GM12878 (cell line): ENCODE data around the gene AGBL4. TPM values are rescaled to one million over a fixed set of nuclear protein-coding genes. Genes with fewer than 3 reads are reported as not detected.

ENCODE experiments used
- ATAC-seq: fragments of 200-7000 bp; cut with Tn5 transposase; 3 replicates; pipeline ENCODE4 v1.9.1; 2020; ENCODE audit warnings: mild to moderate bottlenecking, moderate library complexity
- BruUV-seq: library from RNA; stranded (reverse); fragments of 400-500 nt; replicated peaks from 2 replicates; lab custom pipeline; 2021; lab: Mats Ljungman, UMichigan
- CTCF ChIA-PET: fragments of 300-600 bp; sonication (Branson Sonifier 250); formaldehyde crosslinking; extraction: SDS; loops from one replicate; lab custom pipeline; 2021; ENCODE audit warnings: inconsistent platforms; lab: Yijun Ruan, JAX
- POLR2A ChIA-PET: fragments of 350-600 bp; formaldehyde crosslinking; extraction: SDS; loops from one replicate; lab custom pipeline; 2021; ENCODE audit warnings: inconsistent platforms; lab: Charles Lee
- RAD21 ChIA-PET: fragments of 300-600 bp; sonication (Branson Sonifier 250); formaldehyde crosslinking; loops from one replicate; lab custom pipeline; 2023; ENCODE audit warnings: antibody characterized with exemption; ENCODE audit not compliant: unreplicated experiment; lab: Charles Lee
- SMC1A ChIA-PET: fragments of 300-600 bp; sonication (Branson Sonifier 250); formaldehyde crosslinking; loops from one replicate; lab custom pipeline; 2023; ENCODE audit not compliant: unreplicated experiment, uncharacterized antibody; lab: Charles Lee
- DNase-seq: peaks from one replicate; pipeline ENCODE4 v3.0.0-alpha.2; 2011; ENCODE audit warnings: low read depth, low spot score
- FAIRE-seq: peaks from 3 replicates; lab custom pipeline; 2011; peaks lifted over from hg19 to GRCh38; lab: Jason Lieb, UNC
- H2AFZ ChIP-seq: 2 replicates; pipeline ENCODE4 v1.6.0; 2011; ENCODE audit warnings: low read depth, low read length, control low read depth; ENCODE audit not compliant: control insufficient read depth
- H3K27ac ChIP-seq: 2 replicates; pipeline ENCODE4 v1.5.1; 2011; ENCODE audit warnings: control low read depth; ENCODE audit not compliant: control insufficient read depth, insufficient read depth
- H3K27me3 ChIP-seq, 2 experiments: replicated peaks in 1 of 2; 2 replicates each; pipeline versions ENCODE4 v1.6.0 to v1.6.1; 2011; ENCODE audit warnings: low read length in 1 of 2; ENCODE audit not compliant: control insufficient read depth in 2 of 2, insufficient read depth in 2 of 2
- H3K36me3 ChIP-seq, 2 experiments: 2 replicates each; pipeline ENCODE4 v1.5.1; 2011; ENCODE audit warnings: low read length in 1 of 2; ENCODE audit not compliant: control insufficient read depth in 2 of 2, insufficient read depth in 2 of 2
- H3K4me1 ChIP-seq: 2 replicates; pipeline ENCODE4 v1.6.1; 2011; ENCODE audit warnings: mild to moderate bottlenecking, low read length, moderate library complexity, mixed read lengths; ENCODE audit not compliant: control insufficient read depth, insufficient read depth
- H3K4me2 ChIP-seq: 2 replicates; pipeline ENCODE4 v1.6.0; 2011; ENCODE audit warnings: control low read depth; ENCODE audit not compliant: control insufficient read depth, insufficient read depth
- H3K4me3 ChIP-seq: fragments of 200-600 bp; sonication (generic); 2 replicates; pipeline ENCODE4 v1.5.1; 2016
- H3K79me2 ChIP-seq: 2 replicates; pipeline ENCODE4 v1.6.0; 2011; ENCODE audit warnings: low read length; ENCODE audit not compliant: control insufficient read depth, insufficient read depth
- H3K9ac ChIP-seq: 2 replicates; pipeline ENCODE4 v1.8.0; 2011; ENCODE audit warnings: low read length, control low read depth, mixed read lengths; ENCODE audit not compliant: control insufficient read depth, insufficient read depth
- H3K9me3 ChIP-seq: replicated peaks from 3 replicates; pipeline ENCODE4 v1.5.1; 2011; ENCODE audit warnings: mild to moderate bottlenecking, low read length; ENCODE audit not compliant: control insufficient read depth, insufficient read depth
- H4K20me1 ChIP-seq: 2 replicates; pipeline ENCODE4 v1.6.0; 2011; ENCODE audit not compliant: control insufficient read depth, insufficient read depth
- CEBPZ ChIP-seq: fragments of 150-350 bp; IDR thresholded peaks from 2 replicates; pipeline ENCODE4 v1.6.1; 2016; ENCODE audit warnings: low read depth, low read length
- CUX1 ChIP-seq: IDR thresholded peaks from 2 replicates; pipeline ENCODE4 v1.6.1; 2012; ENCODE audit warnings: improper control_type of control experiment, low read depth, low read length; ENCODE audit not compliant: insufficient replicate concordance
- EP300 ChIP-seq, 2 experiments: fragments of 150-350 bp in 1 of 2; IDR thresholded peaks; 2 replicates each; pipeline ENCODE4 v1.6.1; 2011 to 2012; ENCODE audit warnings: low read depth in 2 of 2, low read length in 2 of 2, borderline replicate concordance in 1 of 2, improper control_type of control experiment in 1 of 2, inconsistent platforms in 1 of 2; ENCODE audit not compliant: control insufficient read depth in 1 of 2
- EZH2 ChIP-seq: IDR thresholded peaks from 2 replicates; pipeline ENCODE4 v1.6.1; 2012; ENCODE audit warnings: low read depth, mild to moderate bottlenecking, control low read depth, inconsistent platforms, low read length, borderline replicate concordance; ENCODE audit not compliant: control insufficient read depth
- GATAD2B ChIP-seq: fragments of 450-650 bp; conservative IDR thresholded peaks from 2 replicates; pipeline ENCODE4 v1.6.1; 2017; ENCODE audit warnings: low read depth, mild to moderate bottlenecking, moderate library complexity
- MXI1 ChIP-seq: fragments of 150-350 bp; IDR thresholded peaks from 2 replicates; pipeline ENCODE4 v1.6.1; 2011; ENCODE audit warnings: low read depth, mild to moderate bottlenecking, inconsistent platforms, low read length, improper control_type of control experiment
- MYB ChIP-seq: fragments of 150-350 bp; IDR thresholded peaks from 2 replicates; pipeline ENCODE4 v1.6.1; 2014; ENCODE audit warnings: mild to moderate bottlenecking, low read depth, low read length, borderline replicate concordance
- MYC ChIP-seq: IDR thresholded peaks from 2 replicates; pipeline ENCODE4 v1.6.1; 2011; ENCODE audit warnings: mild to moderate bottlenecking, low read length, moderate library complexity, inconsistent platforms; ENCODE audit not compliant: insufficient read depth, insufficient replicate concordance, insufficient read length, severe bottlenecking
- RB1 ChIP-seq: fragments of 450-650 bp; formaldehyde crosslinking; IDR thresholded peaks from 2 replicates; pipeline ENCODE4 v1.6.1; 2017; ENCODE audit warnings: mild to moderate bottlenecking, borderline replicate concordance
- SMARCA5 ChIP-seq: fragments of 450-650 bp; IDR thresholded peaks from 2 replicates; pipeline ENCODE4 v1.6.1; 2017; ENCODE audit warnings: mild to moderate bottlenecking
- SMC3 ChIP-seq: IDR thresholded peaks from 2 replicates; pipeline ENCODE4 v1.6.1; 2011; ENCODE audit warnings: low read length, improper control_type of control experiment, borderline replicate concordance
- YBX1 ChIP-seq: fragments of 450-650 bp; IDR thresholded peaks from 2 replicates; pipeline ENCODE4 v1.6.1; 2016; ENCODE audit warnings: antibody characterized with exemption
- ZBED1 ChIP-seq: IDR thresholded peaks from 2 replicates; pipeline ENCODE4 v1.6.1; 2016; ENCODE audit warnings: borderline replicate concordance
- ZNF274 ChIP-seq: IDR thresholded peaks from one replicate; pipeline ENCODE4 v1.8.0; 2011; ENCODE audit not compliant: insufficient read length, insufficient read depth
- WGBS: methylation state at CpG from one replicate; pipeline ENCODE4 v1.1.6; 2016; ENCODE audit warnings: low lambda C conversion rate; ENCODE audit not compliant: insufficient replicate concordance, insufficient coverage; ENCODE audit errors: missing lambda C conversion rate; 5-methylcytosine and 5-hydroxymethylcytosine counted together
- in situ Hi-C: fragments of 300-500 bp; cut with MboI; formaldehyde crosslinking; loops from 9 replicates; pipeline ENCODE4 v1.14.3; 2018; ENCODE audit warnings: mixed read lengths
- intact Hi-C: fragments of 100-400 bp; cut with micrococcal nuclease; formaldehyde crosslinking; loops from one replicate; pipeline ENCODE4 v1.14.2; 2022; ENCODE audit not compliant: unreplicated experiment
- polyA plus RNA-seq, 11 experiments: library from polyadenylated mRNA; depleted of rRNA in 4 of 11; unstranded in 6 of 11; stranded (reverse) in 5 of 11; fragments of >200 nt; fragmentation: Nextera tagmentation in 4 of 11; fragmentation: Illumina TruSeq in 1 of 11; extraction: Ambion mirVana in 4 of 11; extraction: Trizol in 1 of 11; gene quantifications; 1 replicate in 1 of 11; 2 replicates in 10 of 11; pipeline versions ENCODE4 v1.2.1 to v1.2.3, GENCODE V29; 2011 to 2016; ENCODE audit warnings: inconsistent platforms in 2 of 11, missing spikeins in 2 of 11, low read depth in 1 of 11
- total RNA-seq, 4 experiments: library from RNA; depleted of rRNA in 3 of 4; stranded (reverse); fragments of >200 nt in 3 of 4; fragmentation: Illumina TruSeq in 1 of 4; extraction: Trizol in 1 of 4; gene quantifications; 2 replicates each; pipeline versions ENCODE4 v1.2.1 to v1.2.3, GENCODE V29; 2013 to 2021

The AGBL4 gene
- total and polyA plus RNA-seq, 10 of the 15 experiments (the other 5 are each of a cell fraction or from before 2014, with no cell fraction given), result 0.31 TPM; not detected in 9

GRCh38 chr1:48969971-48970370 is 1053.8 kb downstream of the AGBL4 start:
- 0% methylated on average over 1 of the region's 1 CpG for WGBS
- DNase-seq (no peak), ATAC-seq (no peak), FAIRE-seq (no peak)
- BruUV-seq, result no TSS peak
- no peaks in the 10 kb centered on the region for H3K79me2 ChIP-seq
- H3K4me3 ChIP-seq, result no peak overlapping the region
- ChIA-PET CTCF (no interaction called here), RAD21 (no interaction called here), POLR2A (no interaction called here), SMC1A (no interaction called here)
- no peak overlapping the region for H2AFZ ChIP-seq
- H4K20me1 ChIP-seq, result no peaks in the 10 kb centered on the region
- no peaks in the 10 kb centered on the region for H3K4me1 ChIP-seq
- H3K27ac ChIP-seq, result no peak overlapping the region
- no peak overlapping the region for H3K9ac ChIP-seq
- no peaks in the 10 kb centered on the region for H3K27me3 ChIP-seq
- in situ Hi-C loops (no loop called here), intact Hi-C loops (no loop called here)
- no peaks in the 10 kb centered on the region for H3K36me3 ChIP-seq
- no peaks in the 10 kb centered on the region for H3K9me3 ChIP-seq
- TF ChIP-seq YBX1, result no peak
- TF ChIP-seq SMARCA5, result no peak
- TF ChIP-seq MXI1, result no peak
- no peak for TF ChIP-seq GATAD2B
- no peak for TF ChIP-seq CUX1
- no peak for TF ChIP-seq MYB
- no peak for TF ChIP-seq EP300 (IDR thresholded peaks at IDR 0.05; ENCODE audit: borderline replicate concordance in 1 of 2, control insufficient read depth in 1 of 2, low read depth in 2 of 2, low read length in 2 of 2)
- no peak for TF ChIP-seq SMC3
- TF ChIP-seq EZH2, result no peak
- TF ChIP-seq MYC, result no peak
- TF ChIP-seq ZNF274, result no peak
- TF ChIP-seq RB1, result no peak
- no peak for TF ChIP-seq ZBED1
- TF ChIP-seq CEBPZ, result no peak
- no peak overlapping the region for H3K4me2 ChIP-seq
